Dermis blood vessel endothelial cell (primary cell): ENCODE data around the gene MRPL55. TPM values are rescaled to one million over a fixed set of nuclear protein-coding genes. Genes with fewer than 3 reads are reported as not detected.

Experiments used
- DNase-seq: peaks from one replicate; pipeline ENCODE4 v3.0.0; 2010
- total RNA-seq: library from RNA; depleted of rRNA; stranded (reverse); fragments of >200 nt; gene quantifications from 2 replicates; pipeline ENCODE4 v1.2.3, GENCODE V29; 2014

MRPL55 gene
- total RNA-seq, 1 donor from 2014 or later = 54.3 TPM

DNA sequence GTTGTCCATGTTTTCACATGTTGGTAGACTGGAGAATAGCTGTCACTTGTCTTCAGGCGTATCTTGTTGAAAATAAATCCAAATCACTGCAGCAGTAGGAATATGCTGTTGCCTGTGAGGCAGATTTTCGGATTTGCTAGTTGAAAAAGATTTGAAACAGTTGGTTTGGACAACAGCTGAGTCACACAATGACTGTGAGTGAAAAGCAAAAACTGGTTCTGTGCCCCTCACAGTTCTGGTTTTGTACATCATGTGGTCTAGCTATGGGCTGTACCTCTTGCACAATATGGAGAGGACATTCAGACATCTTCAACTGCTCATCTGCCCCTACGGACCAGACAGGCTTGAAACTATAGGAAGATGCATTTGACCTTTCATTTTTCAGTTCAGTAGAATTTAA, 24.8 kb downstream of the MRPL55 start:
- DNase-seq = peak; percentile 37

DNA sequence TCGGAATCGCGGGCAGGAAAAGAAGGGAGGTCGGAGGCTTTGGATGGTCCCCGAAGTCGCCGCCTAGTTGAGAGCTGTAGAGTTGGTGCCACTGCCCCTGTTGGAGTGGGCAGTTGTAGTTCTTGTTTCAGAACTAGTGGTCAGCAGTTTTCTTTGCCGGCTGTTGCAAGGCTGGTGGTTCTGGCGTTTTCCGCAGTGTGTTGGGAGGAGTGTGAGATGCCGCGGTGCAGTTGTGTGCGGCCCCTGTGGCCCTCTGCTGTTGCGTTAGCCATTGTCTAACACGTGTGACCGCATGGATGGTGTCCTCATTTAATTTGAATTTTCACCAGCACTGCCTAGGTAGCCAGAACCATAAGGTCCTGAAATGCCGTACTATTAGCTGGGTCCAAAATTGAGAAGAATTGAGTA, 25.2 kb downstream of the MRPL55 start:
- DNase-seq = peak; percentile 51

DNA sequence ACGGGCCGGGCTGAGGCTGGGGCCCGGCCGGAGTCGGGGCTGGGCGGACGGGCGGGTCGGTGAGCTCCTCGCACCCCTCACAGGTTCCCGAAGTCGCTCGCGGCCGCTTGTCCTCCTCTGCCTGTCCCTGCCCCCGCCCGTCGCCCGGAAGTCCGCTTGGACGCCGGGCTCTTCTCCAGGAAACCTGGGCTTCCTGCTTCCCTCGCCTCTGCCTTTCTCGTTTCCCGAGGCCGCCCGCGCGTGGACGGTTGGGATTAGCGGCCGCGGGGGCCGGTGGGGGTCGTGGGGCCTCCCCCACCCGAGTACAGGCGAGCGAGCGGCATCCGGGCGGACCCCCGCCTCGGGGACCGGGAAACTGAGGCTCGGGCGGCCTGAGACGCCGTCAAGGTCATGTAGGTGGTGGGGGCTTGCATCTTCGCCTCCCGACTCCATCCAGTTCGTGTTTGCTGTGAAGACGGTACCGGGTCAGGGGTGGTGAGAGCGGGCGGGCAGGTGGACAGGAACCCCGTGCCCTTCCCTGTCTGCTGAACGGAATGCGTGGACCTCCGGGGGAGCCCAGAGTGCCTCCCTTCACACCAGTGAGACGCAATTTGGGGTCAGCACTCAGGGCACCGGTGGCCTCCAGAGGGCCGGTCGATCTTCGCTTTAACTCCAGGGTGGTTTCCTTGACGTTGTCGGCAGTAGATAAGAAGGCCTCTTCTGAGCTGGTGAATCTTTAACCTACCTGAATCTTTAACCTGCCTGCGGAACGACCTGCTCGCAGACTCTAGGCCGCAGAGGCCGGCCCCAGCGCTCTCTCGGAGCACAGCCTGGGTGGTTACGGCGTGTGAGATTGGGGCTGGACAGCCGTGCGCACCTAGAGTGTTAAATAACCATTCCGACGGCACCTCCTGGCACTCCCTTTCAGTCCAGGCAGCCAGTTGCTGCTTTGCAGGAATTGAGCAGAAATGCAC, 25.9 kb downstream of the MRPL55 start:
- DNase-seq = peak; percentile 60

DNA sequence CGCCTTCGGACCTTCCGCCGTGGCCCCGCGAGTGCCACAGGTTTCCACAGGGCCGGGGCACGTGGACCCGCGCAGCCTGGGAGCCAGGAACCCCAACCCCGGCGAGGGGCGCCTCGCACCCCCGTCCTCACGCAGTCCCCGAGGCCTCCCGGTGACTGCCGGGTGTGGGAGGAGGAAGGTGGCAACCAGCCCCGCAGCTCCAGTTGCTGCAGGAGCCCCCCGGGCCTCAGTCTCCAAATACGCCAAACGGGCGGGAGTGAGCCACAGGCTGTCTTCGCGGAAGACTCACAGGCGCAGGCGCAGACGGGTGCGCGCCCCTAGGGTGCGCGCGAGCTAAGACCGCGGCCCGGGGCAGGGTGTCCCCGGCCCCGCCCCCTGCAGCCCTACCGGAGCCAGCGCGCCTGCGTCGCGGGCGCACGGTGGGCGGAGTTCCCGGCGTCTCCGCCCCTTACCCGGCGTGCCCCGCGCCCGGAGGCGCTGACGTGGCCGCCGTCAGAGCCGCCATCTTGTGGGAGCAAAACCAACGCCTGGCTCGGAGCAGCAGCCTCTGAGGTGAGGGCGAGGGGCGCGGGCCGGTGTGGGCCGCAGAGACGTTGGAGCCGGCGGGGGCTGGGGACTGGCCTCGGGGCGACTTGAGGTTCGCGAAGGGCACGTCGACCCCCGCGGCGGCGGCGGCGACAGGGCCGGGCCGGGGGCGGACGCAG, 26.7 kb downstream of the MRPL55 start, which contains the start of gene ARF1:
Gene ARF1 (plus strand): TSS at position 495 of the 704 bp plus-strand sequence. CDS start 14,407 bp downstream, outside the sequence.
- DNase-seq = peak; percentile 96

DNA sequence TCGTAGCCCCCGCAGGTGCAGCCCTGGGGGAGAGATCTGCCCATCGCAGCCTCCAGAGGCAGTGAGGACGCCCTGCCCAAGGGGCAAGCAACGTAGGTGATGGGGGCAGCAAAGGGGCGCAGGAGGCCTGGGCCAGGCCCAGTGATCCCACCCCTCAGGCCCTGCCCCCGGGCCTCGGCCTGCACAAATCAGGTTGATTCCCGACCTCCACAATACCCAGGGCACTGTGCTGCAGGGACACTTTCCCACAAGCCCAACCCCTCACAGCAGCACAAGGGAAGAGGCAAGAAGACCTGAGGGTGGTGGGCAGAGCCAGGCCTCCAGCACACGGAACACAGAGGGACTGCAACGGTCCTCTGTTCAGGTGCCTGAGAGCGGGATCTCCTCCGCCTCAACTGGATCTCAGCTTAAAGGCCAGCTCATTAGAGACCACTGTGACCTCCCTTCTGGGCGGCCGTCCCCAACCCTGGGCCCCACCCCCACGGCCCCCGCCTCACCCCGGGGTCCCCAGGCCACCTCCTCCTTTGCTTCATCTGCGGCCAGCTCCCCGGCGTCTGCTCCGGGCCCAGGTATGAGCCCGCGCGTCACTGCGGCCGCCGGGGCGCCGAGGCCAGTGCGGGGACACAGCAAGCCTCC, 27.4 kb downstream of the MRPL55 start:
- peak; percentile 27 for DNase-seq

DNA sequence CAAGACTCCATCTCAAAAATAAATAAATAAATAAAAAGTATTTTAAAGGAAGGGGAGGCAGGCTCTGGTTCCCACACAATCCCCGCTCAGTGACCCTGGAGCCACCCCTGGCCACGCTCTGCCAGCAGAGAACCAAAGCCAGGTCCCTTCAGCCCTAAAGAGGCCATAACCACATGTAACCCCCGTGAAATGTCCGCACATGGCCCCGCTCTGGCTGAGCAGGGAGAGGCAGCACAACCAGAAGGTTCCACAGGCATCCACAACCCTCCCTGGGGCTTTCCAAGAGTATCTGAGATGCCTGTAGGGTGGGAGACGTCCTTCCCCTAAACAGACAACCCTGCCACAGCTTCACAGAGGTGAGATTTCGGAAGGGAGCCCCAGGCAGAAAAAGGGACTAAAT, 28.0 kb downstream of the MRPL55 start:
- DNase-seq = no peak

DNA sequence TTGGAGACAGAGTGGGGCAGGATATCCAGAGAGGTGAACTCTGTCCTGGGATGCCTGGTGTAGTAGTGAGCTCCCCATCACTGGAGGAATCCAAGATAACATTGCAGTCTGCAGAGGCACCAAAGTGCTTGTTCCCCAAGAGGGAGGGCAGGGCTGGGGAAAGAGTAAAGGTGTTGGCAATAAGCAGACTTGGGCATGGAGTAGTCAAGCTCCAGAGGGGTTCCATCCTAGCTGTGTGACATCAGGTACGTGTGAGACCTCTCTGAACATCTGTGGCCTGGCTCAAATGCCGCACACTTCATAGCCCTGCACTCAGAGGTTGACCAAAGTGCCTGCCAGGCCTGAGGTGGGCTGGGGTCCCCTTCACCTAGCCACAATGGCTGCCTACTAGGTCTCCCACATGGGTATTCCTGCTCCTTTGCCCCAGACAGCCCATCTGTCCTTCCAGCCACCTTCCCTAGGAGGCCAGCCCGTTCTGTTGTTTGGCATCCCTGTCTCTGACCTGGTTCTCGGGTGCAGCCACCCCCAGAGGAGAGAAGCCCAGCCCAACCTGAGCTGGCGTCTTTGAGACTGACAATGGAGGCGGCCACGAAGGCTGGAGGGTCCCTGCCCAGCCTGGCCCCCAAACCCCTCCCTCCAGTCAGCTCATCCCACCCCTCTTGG, 29.4 kb downstream of the MRPL55 start:
- no peak for DNase-seq

DNA sequence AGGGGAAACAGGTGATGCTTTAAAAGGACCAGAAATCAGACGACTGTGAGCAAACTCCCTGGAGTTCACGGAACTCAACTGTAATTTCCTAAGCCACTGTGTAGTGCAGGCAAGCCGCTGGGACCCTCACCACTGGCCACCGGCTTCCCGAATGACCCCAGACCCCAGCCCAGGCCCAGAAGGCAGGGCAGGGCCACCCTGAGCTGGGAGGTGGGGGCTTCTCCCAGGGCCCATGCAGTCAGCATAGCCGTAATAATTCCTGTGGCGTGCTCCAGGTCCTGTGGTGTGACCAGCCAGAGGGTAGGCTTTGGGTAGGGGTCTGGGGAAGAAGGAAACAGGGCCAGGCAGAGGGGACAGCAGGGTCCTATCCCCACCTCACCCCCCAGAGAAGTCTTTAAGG, 30.1 kb downstream of the MRPL55 start:
- no peak for DNase-seq

DNA sequence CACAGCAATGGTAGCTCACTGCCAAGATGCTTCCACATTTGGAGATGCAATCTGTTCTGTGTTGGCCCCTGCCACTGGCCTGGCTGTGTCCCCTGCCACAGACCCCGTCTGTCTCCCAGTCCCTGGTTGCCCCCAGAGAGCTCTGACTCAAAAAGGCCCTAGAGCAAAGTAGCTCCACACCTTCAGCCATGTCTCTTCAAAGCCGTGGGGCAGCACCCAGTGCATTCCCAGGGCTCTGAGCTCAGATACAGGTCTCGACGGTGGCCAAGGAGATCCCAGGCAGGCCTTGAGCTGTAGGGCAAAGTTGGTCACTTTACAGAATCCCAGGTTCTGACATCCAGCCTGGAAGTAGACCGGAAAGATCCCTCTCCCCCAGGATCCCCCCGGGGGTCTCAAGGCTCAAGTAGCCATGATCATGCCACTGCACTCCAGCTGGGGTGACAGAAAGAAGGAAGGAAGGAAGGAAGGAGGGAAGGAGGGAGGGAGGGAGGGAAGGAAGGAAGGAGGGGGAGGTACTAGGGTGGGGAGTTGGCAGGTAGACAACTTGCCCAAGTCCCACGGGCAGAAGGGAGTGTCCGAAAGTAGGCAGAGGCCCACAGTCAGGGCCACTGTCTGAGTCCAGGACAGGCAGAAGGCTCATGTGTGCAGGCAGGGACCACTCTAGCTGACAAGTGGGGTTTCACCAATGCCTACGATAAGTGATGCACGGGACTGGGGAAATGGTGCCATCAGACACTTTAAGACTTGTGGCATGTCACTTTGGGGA, 31.4 kb downstream of the MRPL55 start:
- no peak for DNase-seq

DNA sequence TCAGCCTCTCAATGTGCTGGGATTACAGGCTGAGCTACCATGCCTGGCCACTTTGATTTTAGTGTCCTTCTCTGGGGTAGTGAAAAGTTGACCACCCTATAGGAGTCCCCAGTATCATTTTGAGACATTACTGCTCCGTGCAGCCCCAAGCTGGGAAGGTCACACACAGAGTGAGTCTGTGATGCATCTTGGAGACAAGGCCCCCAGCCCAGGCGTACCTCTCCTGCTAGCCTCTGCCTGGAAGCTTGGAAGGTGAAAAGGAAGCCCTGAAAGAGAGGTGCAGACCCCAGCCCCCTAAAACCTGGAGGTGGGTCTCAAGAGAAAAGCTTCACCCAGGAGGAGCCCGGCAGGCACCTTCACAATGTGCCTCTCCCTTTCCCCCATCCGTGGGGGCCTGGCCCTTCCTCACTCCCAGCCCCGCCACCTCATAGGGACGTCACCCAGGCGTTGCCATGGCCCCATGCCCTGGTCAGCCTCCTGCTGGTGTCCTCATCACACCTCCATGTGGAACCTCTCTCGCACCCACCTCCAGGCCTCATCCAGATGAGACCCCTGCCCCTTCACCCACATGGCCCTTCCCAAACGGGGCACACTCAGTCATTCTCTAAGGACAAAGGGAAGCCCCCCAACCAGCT, 32.2 kb downstream of the MRPL55 start:
- no peak for DNase-seq

DNA sequence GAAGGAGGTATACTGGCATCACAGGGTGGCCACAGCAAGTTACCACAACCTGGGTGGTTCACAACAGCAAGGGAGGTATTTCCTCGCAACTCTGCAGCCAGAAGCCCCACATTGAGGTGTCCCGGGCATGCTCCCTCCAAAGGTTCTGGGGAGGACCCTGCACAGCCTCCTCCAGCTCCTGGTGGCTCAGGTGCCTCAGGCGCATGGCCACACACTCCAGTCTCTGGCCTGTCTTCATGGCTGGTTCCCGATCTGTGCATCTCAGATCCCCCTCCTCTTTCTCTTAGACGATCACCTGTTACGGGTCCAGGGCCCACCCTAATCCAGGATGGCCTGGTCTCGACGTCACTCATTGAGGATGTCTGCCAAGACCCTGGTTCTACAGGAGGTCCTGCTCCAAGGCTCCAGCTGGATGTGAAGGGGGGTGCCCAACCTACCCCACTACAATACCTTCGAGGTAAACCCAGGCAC, 33.3 kb downstream of the MRPL55 start:
- no peak for DNase-seq

DNA sequence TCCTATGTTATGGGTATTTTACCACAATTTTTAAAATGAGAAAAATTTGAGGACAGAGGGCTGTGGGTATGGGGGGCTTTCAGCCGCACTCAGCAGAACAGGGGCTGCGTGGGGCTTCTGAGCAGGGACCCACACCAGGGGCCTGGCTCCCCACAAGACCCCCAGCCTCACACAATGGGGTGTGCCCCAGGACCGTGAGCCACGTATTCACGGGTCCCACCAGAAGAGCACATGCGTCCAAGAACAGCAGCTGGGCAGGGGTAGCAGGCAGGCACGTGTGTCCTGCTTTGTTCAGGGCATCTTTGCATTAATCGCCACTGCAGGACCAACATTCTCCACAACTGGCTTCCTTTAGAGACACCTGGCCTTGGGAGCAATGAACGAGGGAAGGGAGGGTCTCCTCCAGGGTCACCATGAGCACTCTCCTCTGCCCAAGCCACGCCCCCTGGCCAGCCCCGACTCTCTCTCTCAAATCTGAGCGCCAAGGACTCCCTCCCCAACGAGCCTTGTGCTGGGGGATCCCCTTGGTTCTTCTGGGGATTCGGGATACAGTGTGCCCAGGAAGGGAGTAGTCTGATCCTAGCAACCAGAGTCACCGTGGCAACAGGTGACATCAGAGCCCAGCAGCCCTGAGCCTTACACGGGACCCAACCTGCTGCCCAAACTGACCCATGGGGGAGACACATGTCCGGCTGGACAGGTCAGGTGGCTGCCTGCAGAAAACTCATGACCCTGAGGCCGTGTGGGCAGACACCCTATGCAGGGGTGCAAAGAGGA, 34.0 kb downstream of the MRPL55 start:
- DNase-seq = no peak

DNA sequence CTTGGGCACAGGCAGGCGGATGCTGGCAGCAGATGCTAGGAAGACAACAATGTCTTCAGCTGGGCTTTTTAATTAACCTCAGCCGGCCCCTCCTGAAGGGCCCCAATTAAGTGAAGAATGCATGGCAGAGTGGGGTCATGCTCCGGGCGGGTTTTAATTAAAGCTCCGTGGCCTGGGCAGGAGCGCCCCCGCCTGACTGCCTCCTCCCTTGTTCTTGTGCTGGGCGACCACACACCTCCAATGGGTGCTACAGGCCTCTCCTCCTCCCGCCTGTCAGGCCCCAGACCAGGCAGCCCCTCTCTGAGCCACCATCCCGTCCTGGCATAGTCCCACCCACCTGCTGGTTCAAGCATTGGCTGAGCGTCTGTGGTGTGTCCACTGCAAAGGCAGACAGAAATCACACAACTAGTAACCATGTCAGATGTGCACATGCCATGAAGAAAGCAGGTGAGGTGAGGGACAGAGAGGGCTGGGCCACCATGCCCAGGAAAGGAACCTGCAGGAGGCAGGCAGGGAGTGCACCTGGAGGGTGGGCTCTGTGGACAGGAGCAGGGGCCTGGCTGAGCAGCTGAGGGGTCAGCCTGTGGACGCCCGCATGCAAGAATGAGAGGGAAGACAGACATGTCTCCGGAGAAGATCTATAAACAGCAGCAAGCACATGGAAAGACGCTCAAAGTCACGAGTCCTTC, 35.1 kb downstream of the MRPL55 start:
- peak; percentile 34 for DNase-seq

DNA sequence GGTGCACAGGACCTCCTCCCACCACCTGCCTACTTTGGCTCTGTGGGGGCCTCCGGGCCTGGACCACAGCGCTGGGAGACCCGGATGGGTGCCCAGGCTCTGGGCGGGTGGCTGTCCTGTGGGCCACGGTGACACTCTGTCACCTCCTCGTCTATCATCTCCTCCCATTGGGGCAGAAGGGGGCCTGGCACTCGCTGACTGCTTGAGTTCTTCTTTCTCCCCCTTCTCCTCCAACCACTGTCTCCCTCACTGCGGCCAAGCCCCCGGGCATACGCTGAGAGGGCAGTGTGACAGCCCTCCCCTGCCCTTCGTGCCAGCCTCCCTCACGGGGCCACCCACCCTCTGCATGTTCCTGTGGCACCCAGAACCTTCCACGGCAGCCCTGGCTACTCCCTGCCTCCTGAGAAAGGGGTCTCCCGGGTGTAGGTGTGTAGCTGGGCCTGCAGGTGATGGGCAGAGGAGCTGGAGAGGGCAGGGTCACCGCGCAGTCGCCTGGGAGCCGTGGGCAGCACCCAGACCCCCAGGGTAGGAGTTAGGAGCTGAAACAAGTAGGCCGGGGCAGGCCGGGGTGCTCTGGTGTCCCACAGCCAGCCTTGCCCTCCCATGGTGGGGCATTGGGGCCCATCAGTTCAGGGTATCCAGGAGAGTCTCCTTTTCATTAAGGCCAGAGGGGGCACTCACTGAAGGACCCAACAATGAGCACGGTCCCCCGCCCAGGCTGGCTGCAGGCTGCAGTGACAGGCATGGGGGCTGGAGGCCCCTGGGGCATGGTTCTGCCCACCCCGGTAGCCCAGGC, 35.8 kb downstream of the MRPL55 start:
- no peak for DNase-seq

DNA sequence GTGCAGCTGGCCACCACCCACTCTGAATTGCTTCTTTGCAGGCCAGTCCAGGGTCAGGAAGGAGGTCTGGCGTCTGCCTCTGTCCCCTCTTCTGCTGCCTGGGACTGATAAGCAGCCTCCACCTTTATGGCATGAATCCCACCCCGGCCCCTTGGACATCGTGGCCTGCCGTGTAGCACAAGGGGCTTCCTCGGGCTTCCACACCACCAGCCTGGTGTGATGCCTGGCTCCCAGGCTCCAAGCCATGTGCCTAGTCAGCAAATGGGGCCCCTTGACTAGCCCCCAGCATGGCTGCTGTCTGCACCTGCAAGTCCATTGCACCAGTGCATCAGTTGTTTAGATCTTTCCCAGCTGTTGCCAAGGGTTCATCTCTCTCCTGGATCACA, 36.4 kb downstream of the MRPL55 start:
- no peak for DNase-seq

DNA sequence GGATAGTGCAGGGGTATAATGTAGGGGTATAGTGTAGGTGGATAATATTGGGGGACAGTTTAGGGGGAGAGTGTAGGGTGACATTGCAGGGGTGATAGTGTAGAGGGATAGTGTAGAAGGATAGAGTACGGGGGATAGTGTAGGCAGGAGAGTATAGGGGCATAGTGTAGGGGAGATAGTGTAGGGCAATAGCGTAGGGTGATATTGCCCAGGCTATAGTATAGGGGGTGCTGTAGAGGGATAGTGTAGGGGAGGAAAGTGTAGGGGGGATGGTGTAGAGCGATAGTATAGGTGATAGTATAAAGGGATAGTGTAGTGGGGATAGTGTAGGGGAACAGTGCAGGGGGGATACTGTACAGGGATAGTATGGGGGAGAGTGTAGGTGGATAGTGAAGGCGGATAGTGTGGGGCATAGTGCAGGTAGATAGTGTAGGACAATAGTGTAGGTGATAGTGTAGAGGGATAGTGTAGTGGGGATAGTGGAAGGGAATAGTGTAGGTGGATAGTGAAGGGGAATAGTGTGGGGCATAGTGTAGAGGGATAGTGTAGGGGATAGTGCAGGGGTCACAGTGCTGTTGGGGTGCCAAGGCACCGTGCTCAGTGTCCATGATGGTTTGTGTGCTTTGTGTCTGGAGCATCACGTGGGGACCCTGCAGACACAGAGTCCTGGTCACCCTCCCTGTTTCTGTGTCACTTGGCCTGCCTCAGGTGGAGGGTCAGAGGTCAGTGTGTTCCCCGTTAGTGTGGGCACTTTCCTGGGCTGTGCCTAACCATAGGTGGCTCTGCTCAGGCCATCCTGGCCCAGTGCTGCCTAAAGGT, 37.1 kb downstream of the MRPL55 start:
- DNase-seq = no peak

DNA sequence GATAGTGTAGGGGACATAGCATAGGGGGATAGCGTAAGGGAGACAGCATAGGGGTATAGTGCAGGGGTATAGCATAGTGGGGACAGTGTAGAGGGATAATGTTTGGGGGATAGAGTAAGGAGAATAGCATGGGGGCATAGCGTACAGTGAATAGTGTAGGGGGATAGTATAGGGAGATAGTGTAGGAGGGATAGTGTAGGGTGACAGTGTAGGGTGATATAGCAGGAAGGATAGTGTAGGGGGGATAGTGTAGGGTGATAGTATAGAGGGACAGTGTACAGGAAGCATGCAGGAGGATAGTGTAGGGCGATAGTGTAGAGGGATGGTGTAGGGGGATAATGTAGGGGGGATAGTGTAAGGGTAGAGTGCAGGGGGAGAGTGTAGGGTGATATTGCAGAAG, 38.2 kb downstream of the MRPL55 start:
- DNase-seq = no peak

DNA sequence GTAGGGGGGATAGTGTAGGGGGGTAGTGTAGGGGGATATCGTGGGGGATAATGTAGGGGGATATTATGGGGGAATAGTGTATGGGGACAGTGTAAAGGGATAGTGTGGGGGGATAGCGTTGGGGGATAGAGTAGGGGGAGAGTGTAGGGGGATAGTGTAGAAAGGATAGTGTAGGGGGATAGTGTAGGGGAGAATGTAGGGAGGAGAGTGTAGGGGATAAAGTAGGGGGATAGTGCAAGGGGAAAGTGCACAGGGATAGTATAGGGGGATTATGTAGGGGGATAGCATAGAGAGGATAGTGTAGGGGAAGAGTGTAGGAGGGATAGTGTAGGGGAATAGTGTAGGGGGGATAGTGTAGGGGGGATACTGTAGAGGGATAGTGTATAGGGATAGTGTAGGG, 38.9 kb downstream of the MRPL55 start:
- no peak for DNase-seq
